Subcutaneous abdominal adipose tissue (tissue), 5 donors: Measurements from ENCODE around the gene TTC1.

Experiments
- H3K27ac ChIP-seq: one replicate; pipeline ENCODE4 v1.7.0; 2013; ENCODE audit warnings: low read depth, mild to moderate bottlenecking, inconsistent platforms, low read length, moderate library complexity
- H3K27me3 ChIP-seq, 5 donors: one replicate each; pipeline ENCODE4 v1.7.0; 2013; ENCODE audit warnings: low read length in 5 of 5, inconsistent platforms in 1 of 5; ENCODE audit not compliant: control insufficient read depth in 5 of 5, insufficient read depth in 4 of 5
- H3K36me3 ChIP-seq, 5 donors: one replicate each; pipeline ENCODE4 v1.7.0; 2013; ENCODE audit warnings: low read length in 5 of 5; ENCODE audit not compliant: control insufficient read depth in 5 of 5, insufficient read depth in 5 of 5
- H3K4me1 ChIP-seq, 5 donors: one replicate each; pipeline ENCODE4 v1.7.0; 2013; ENCODE audit warnings: low read length in 5 of 5, mild to moderate bottlenecking in 3 of 5, moderate library complexity in 1 of 5; ENCODE audit not compliant: control insufficient read depth in 5 of 5, insufficient read depth in 5 of 5
- H3K4me3 ChIP-seq, 5 donors: one replicate each; pipeline ENCODE4 v1.7.0; 2013; ENCODE audit warnings: low read length in 5 of 5, low read depth in 1 of 5
- H3K9ac ChIP-seq, 5 donors: one replicate each; pipeline ENCODE4 v1.7.0; 2013; ENCODE audit warnings: low read length in 5 of 5, mild to moderate bottlenecking in 4 of 5, moderate library complexity in 3 of 5
- H3K9me3 ChIP-seq, 5 donors: one replicate each; pipeline ENCODE4 v1.7.0; 2013; ENCODE audit warnings: low read length in 5 of 5; ENCODE audit not compliant: control insufficient read depth in 5 of 5
- donor health status: healthy.
- donor health status: healthy.
- donor health status: healthy.
- donor health status: healthy.
- donor health status: healthy.

The TTC1 gene

GRCh38 chr5:160090059-160090458 lies 81.1 kb downstream of the TTC1 start:
- H3K4me1 ChIP-seq, result no peaks in the 10 kb centered on the region

DNA sequence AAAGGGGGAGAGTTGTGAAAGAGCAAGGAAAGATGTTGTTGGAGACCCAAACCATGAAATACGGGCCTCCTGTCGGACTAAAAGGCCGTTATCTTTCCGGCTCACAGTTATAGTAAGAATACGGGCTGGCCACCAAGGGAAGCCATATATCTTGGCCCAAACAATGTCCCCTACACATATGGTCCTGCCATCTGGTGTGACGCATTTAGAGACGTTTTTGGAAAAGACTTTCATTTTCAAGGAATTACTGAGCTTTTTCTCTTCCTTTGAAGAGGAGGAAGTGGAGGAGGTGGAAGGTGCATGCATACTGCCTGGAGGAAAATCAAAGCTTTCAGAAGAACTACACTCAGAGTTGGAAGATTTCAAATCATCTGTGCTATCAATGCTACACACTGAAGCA lies 83.6 kb downstream of the TTC1 start:
- H3K4me1 ChIP-seq, result no peaks in the 10 kb centered on the region
- H3K9me3 ChIP-seq, result no peaks in the 10 kb centered on the region
- peaks cover 10 to 20% (median 19%) of the 10 kb centered on the region in 5 donors for H3K36me3 ChIP-seq
- no peak overlapping the region for H3K27ac ChIP-seq
- no peak overlapping the region for H3K9ac ChIP-seq
- no peak overlapping the region for H3K4me3 ChIP-seq
- H3K27me3 ChIP-seq, result no peaks in the 10 kb centered on the region

More at GRCh38 chr5:160090059-160090458, 81.1 kb downstream of the TTC1 start:
- Histone ChIP-seq H3K9ac (no peak overlapping the region), H3K9me3 (no peaks in the 10 kb centered on the region), H3K27me3 (no peaks in the 10 kb centered on the region), H3K36me3 (peaks cover 10 to 20% (median 19%) of the 10 kb centered on the region in 5 donors), H3K27ac (no peak overlapping the region), H3K4me3 (no peak overlapping the region)

GRCh38 chr5:160092960-160093707 lies 84.2 kb downstream of the TTC1 start:
- H3K4me3 ChIP-seq, result no peak overlapping the region
- no peaks in the 10 kb centered on the region for H3K27me3 ChIP-seq
- H3K9ac ChIP-seq, result no peak overlapping the region
- H3K9me3 ChIP-seq, result no peaks in the 10 kb centered on the region
- no peak overlapping the region for H3K27ac ChIP-seq
- H3K4me1 ChIP-seq, result peaks cover 0 to 4% (median 0%) of the 10 kb centered on the region in 5 donors
- peaks cover 10 to 20% (median 19%) of the 10 kb centered on the region in 5 donors for H3K36me3 ChIP-seq

GRCh38 chr5:160096178-160096577 lies 87.2 kb downstream of the TTC1 start:
- H3K27ac ChIP-seq, result no peak overlapping the region

GRCh38 chr5:160097991-160098390 lies 89.1 kb downstream of the TTC1 start:
- H3K36me3 ChIP-seq, result peaks cover 6 to 13% (median 9%) of the 10 kb centered on the region in 5 donors
- no peak overlapping the region for H3K9ac ChIP-seq
- no peaks in the 10 kb centered on the region for H3K27me3 ChIP-seq
- peaks cover 0 to 20% (median 2%) of the 10 kb centered on the region in 5 donors for H3K4me1 ChIP-seq
- no peaks in the 10 kb centered on the region for H3K9me3 ChIP-seq
- no peak overlapping the region for H3K4me3 ChIP-seq
- H3K27ac ChIP-seq, result no peak overlapping the region

More at GRCh38 chr5:160096178-160096577, 87.2 kb downstream of the TTC1 start:
- no peak overlapping the region for H3K9ac ChIP-seq
- peaks cover 10 to 22% (median 20%) of the 10 kb centered on the region in 5 donors for H3K36me3 ChIP-seq
- no peaks in the 10 kb centered on the region for H3K9me3 ChIP-seq
- H3K4me1 ChIP-seq, result peaks cover 0 to 11% (median 0%) of the 10 kb centered on the region in 5 donors
- no peaks in the 10 kb centered on the region for H3K27me3 ChIP-seq
- H3K4me3 ChIP-seq, result no peak overlapping the region

DNA sequence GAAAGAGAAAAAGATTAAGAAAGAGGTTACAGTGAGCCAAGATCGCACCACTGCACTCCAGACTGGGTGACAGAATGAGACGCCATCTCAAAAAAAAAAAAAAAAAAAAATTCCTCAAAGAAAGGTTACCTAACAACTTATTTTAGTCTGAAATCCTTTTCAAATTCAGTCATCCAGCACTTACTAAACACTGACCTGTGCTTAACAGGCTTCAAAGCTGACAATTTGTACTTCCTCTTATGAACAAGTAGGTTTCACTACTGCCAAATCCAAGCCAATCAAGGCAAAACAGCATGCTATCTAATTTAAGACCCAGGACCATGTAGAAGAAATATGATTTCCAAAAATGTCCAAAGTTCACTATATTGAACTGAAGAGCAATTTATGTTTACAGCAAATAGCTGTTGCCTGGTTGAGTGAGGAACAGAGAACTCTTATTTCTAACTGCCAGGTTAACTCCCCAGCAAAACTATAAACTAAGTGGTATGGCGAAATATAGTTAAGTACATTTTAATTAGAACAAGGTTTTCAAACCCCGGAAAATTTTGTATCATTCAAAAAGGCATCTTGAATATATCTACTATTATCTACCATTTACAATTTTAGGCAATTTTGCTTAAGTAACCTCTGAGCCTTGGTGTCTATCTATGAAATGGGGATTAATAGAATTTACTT lies 96.9 kb downstream of the TTC1 start:
- Histone ChIP-seq H3K27ac (no peak overlapping the region), H3K36me3 (peaks cover 0 to 5% (median 3%) of the 10 kb centered on the region in 5 donors), H3K27me3 (no peaks in the 10 kb centered on the region), H3K9me3 (no peaks in the 10 kb centered on the region), H3K4me1 (peaks cover 0 to 21% (median 11%) of the 10 kb centered on the region in 5 donors), H3K9ac (peak overlapping the region in 1 of 5 donors; percentile 51), H3K4me3 (no peak overlapping the region)

GRCh38 chr5:160108124-160108523 lies 99.2 kb downstream of the TTC1 start:
- Histone ChIP-seq H3K27me3 (no peaks in the 10 kb centered on the region), H3K36me3 (peaks cover 8 to 17% (median 11%) of the 10 kb centered on the region in 5 donors), H3K4me1 (peaks cover 0 to 11% (median 4%) of the 10 kb centered on the region in 5 donors), H3K9ac (no peak overlapping the region), H3K4me3 (no peak overlapping the region), H3K27ac (no peak overlapping the region), H3K9me3 (no peaks in the 10 kb centered on the region)
